WI38 (cell line): ENCODE data around the gene ZNF446.

ENCODE experiments used
- H3K4me3 ChIP-seq: 2 replicates; pipeline ENCODE4 v1.5.1; 2011; ENCODE audit warnings: low read depth, mild to moderate bottlenecking, control low read depth, low read length
- CTCF ChIP-seq: IDR thresholded peaks from 2 replicates; pipeline ENCODE4 v1.5.1; 2012; ENCODE audit warnings: low read depth, mild to moderate bottlenecking, control low read depth, low read length

ZNF446 gene

GRCh38 chr19:58474997-58475713, 997 bp upstream of the ZNF446 start:
- peak overlapping the region; percentile 66 for H3K4me3 ChIP-seq
- TF ChIP-seq CTCF: no peak

DNA sequence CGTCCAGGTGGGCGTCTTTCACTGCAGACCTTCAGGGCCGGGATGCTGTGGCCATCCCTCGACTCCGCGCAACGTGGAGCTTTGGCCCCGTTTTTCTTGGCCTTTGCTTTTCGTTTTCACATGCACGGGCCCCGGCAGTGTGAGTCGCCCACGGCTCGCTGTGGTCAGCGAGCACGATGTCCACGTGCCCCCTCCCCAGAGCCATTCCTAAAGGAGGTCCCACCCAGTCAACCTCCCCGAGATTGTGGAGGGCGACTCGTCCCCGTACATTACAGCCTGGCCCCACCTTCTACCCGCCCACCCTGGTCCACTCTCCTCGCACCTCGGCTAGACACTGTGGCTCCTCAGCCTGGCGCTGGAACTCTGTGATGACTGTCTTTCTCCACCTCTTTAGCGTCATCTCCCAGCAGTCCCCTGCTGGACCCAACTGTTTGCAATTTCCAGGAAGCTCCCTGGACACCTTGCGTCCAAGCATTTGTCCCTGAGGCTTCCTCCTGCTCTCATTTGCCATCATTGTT, 405 bp downstream of the ZNF446 start:
- TF ChIP-seq CTCF: no peak
- H3K4me3 ChIP-seq: peak overlapping the region; percentile 66

DNA sequence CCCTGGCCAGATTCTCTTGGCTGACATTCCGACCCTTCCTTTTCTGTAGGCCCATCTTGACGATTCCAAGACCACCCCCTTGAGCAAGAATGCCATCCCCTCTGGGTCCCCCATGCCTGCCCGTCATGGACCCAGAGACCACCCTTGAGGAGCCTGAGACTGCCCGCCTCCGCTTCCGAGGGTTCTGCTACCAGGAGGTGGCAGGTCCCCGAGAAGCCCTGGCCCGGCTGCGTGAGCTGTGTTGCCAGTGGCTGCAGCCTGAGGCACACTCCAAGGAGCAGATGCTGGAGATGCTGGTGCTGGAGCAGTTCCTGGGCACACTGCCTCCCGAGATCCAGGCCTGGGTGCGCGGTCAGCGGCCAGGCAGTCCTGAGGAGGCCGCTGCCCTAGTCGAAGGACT, 978 bp downstream of the ZNF446 start:
- peak overlapping the region; percentile 66 for H3K4me3 ChIP-seq
- no peak for TF ChIP-seq CTCF

GRCh38 chr19:58477871-58478270, 1.7 kb downstream of the ZNF446 start:
- no peak overlapping the region for H3K4me3 ChIP-seq
- no peak for TF ChIP-seq CTCF

GRCh38 chr19:58479303-58479702, 3.2 kb downstream of the ZNF446 start:
- no peak for TF ChIP-seq CTCF
- no peak overlapping the region for H3K4me3 ChIP-seq

DNA sequence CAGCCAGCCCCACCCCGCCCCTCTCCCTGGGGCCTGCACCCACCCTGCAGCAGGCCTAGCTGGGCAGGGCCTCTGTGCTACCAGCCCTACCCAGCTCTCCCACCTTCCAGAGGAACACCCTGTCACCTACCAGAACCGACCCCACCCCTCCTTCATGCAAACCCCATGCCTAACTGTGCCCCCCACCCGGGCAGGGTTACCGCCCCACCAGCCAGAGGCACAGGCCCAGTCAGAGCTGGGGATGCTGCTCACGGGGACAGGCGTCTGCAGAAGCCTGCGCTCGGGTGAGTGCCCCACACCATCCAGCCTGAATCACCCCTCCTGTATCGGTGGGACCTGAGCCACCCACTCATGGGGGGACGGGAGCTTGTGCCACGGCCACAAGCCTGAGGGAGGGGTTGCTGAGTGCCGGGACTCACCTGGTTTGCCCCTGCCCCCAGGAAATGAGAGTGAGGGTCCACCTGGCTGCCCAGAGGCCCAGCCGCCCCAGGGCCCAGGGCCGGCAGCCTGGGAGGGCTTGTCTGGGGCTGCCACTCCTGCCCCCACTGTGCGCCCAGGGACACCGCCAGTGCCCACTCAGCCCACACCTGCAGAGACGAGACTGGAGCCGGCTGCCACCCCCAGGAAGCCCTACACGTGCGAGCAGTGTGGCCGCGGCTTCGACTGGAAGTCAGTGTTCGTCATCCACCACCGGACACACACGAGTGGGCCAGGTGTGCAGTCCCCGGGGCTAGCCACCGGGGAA, 3.8 kb downstream of the ZNF446 start:
- TF ChIP-seq CTCF: no peak
- H3K4me3 ChIP-seq: no peak overlapping the region

GRCh38 chr19:58480481-58480830, 4.3 kb downstream of the ZNF446 start:
- no peak for TF ChIP-seq CTCF
- no peak overlapping the region for H3K4me3 ChIP-seq
